Stimulated activated CD4-positive, alpha-beta T cell treated with anti-CD3 and anti-CD28 coated beads, TNF-alpha, amount 100 ng/mL, for 24 hours (primary cell): ENCODE measurements around the gene IST1.

Experiments
- DNase-seq, 3 experiments: peaks; one replicate each; pipeline ENCODE4 v3.0.0-alpha.2; 2020; ENCODE audit warnings: low read depth in 3 of 3

Gene IST1

DNA sequence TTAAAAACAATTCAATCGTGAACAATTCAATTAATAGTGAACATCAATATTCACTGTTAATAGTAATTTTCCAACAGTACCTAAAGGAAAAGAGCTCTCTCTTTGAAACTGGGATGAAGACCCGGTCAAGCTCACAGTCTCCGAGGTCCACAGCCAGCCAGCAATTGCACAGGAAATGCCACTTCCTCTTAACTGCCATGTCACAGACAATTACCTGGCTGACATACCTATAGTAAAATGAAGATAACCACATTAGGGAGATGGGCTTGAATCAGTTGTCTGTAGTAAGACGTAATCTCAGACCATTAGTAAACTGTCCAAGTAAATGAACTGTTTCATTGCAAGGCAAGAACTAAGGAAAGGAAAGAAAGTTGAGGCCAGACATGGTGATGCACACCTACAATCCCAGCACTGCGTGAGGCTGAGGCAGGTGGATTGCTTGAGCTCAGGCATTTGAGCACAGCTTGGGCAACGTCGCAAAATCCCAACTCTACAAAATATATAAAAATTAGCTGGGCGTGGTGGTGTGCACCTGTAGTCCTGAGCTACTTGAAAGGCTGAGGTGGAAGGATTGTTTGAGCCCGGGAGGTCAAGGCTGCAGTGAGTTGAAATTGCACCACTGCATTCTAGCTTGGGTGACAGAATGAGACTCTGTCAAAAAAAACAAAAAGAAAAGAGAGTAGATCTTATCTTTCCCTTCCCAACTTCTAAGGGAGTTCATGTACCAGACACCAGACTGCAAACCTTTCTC lies 68.0 kb downstream of the IST1 start:
- DNase-seq: no peak

DNA sequence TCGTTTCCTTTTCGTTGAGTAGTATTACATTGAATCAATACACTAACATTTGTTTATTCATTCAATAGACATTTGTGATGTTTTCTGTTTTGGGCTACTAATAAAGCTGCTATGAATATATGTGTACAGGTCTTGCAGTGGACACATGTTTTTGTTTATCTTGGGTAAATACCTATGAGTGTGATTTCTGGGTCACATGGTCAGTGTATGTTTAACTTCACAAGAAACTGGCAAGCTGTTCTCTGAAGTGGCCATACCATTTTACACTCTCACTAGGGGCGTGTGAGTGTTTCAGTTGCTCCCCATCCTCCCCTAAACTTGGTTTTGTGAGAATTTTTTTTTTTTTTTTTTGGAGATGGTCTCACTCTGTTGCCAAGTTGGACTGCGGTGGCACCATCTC lies 69.9 kb downstream of the IST1 start:
- no peak for DNase-seq

DNA sequence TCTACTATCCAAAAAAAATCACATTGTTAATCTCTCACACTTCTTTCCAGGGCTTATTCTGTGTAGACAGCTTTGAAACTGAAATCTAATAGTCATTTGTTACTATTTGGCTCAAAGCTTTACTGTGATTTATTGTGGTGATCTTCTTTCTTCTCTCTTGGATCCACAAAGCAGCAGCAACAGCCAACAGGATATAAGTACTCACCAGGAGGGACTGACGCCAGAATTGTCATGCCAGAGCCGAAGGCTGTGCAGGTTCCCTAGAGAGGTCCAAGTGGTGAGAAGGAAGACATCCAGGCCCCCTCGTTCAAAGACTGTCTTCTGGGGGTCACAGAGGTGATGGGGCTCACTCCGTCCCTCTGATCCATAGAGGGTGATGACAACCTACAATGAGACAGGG lies 71.6 kb downstream of the IST1 start:
- no peak for DNase-seq

DNA sequence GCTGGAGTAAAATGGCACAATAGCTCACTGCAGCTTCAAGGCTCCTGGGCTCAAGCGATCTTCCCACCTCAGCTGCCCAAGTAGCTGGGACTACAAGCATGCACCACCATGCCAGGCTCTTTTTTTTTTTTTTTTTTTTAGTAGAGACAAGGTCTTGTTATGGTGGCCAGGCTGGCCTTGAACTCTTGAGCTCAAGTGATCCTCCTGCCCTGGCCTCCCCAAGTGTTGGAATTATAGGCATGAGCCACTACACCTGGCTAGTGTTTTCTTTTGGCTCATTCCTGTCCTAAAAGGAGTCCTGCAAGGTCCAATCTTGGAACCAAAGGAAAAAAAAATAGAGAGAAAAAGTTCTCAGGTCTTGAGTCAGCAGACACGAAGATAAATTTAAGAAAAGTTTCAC lies 74.0 kb downstream of the IST1 start:
- no peak for DNase-seq

DNA sequence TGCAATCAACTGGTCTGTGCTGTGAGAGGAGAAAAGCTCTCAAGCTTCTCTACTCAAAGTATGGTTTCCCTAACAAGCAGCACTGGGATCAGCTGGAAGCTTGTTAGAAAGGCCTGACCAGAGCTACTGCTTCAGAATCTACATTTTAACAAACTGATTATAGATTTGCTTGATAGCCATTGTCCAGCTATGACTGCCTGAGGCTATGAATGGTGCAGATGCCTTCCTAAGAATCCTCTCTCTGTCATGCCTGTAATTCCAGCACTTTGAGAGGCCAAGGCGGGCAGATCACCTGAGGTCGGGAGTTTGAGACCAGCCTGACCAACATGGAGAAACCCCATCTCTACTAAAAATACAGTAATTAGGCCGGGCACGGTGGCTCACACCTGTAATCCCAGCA lies 76.2 kb downstream of the IST1 start:
- no peak for DNase-seq

DNA sequence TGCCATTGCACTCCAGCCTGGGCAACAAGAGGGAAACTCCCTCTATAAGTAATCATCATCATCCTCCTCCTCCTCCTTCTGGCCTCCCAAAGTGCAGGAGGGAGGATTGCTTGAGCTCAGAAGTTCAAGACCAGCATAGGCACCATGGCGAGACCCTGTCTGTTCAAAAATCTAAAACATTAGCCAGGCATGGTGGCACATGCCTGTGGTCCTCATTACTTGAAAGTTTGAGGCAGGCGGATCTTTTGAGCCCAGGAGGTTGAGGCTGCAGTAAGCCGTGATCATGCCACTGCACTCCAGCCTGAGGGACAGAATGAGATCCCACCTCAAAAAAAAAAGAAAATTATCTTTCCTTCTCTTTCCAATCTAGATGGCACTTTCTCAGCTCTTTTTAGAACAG lies 77.0 kb downstream of the IST1 start:
- no peak for DNase-seq

DNA sequence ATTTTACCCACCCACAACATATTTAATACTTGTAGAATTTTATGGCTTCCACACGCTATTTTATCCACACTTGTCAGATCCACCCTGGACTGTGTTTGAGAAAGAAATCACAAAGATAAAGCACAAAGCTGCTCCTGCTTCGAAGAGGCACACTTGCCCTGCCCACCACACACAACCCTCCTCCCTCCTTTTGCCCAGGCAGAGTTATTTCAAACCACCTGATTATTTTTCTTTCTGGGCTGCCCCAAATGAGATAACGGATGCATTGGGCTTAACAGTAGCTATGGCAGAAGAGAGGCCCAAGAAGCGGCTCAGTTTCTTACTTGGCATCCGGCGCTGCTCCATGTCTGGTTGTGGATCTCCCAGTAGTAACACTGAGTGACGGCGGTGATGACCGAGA lies 77.7 kb downstream of the IST1 start:
- no peak for DNase-seq

DNA sequence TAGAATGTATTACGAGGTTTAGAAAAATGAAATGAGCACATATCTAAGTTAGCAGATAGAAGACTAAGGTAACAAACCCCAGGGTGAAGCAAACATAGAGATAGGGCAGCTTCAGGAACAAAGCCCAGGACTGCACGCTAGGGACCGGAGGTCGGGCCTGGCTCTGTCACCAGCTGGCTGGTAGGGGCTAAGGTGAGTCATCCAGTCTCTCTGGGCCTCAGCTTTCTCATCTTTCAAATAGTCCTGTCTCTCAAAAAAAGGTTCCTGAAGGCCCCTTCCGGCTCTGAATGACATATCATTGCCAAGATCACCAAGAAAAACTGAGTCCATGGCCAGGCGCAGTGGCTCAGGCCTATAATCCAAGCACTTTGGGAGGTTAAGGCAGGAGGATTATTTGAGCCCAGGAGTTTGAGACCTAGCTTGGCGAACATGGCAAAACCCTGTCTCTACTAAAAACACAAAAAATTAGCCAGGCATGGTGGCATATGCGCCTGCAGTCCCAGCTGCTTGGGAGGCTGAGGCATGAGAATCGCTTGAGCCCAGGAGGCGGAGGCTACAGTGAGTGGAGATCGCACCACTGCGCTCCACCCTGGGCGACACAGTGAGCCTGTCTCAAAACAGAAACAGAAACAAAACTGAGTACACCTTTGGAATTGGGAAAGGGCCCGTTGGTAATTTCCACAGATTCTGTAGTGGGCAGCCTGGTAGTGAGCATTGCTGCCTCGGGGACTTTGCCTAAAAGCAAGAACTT lies 78.9 kb downstream of the IST1 start:
- DNase-seq: no peak
